Glutamatergic neuron (in vitro differentiated cells): Measurements from ENCODE around the gene PIGN. TPM values are rescaled to one million over a fixed set of nuclear protein-coding genes. Genes with fewer than 3 reads are reported as not detected.

Experiments used
- DNase-seq: peaks from one replicate; pipeline ENCODE4 v3.0.0; 2022
- H3K27ac Mint-ChIP-seq: one replicate; pipeline ENCODE4 v1.8.0; 2020; ENCODE audit warnings: mild to moderate bottlenecking, mixed read lengths, inconsistent platforms; ENCODE audit not compliant: unreplicated experiment
- H3K27me3 Mint-ChIP-seq: one replicate; pipeline ENCODE4 v1.8.0; 2020; ENCODE audit warnings: mild to moderate bottlenecking, moderate library complexity, mixed read lengths, inconsistent platforms; ENCODE audit not compliant: unreplicated experiment
- H3K36me3 Mint-ChIP-seq: one replicate; pipeline ENCODE4 v1.8.0; 2020; ENCODE audit warnings: mild to moderate bottlenecking, mixed read lengths, inconsistent platforms; ENCODE audit not compliant: unreplicated experiment
- H3K4me1 Mint-ChIP-seq: one replicate; pipeline ENCODE4 v1.8.0; 2020; ENCODE audit warnings: mild to moderate bottlenecking, low read depth, mixed read lengths, inconsistent platforms; ENCODE audit not compliant: unreplicated experiment
- H3K4me3 Mint-ChIP-seq: one replicate; pipeline ENCODE4 v1.8.0; 2020; ENCODE audit warnings: mild to moderate bottlenecking, mixed read lengths, inconsistent platforms; ENCODE audit not compliant: unreplicated experiment
- H3K9me3 Mint-ChIP-seq: one replicate; pipeline ENCODE4 v1.8.0; 2020; ENCODE audit warnings: mild to moderate bottlenecking, moderate library complexity, mixed read lengths, inconsistent platforms; ENCODE audit not compliant: unreplicated experiment
- CTCF ChIP-seq: fragments of 200-600 bp; sonication (generic); IDR thresholded peaks from one replicate; pipeline ENCODE4 v1.5.0; 2021; ENCODE audit not compliant: partially characterized antibody, unreplicated experiment
- total RNA-seq: library from RNA; stranded (reverse); fragmentation: NEBNext Ultra II Directional; extraction: Animal tissue kit (Norgen Biotek cat#: 25700); gene quantifications from one replicate; pipeline ENCODE4 v1.2.1, GENCODE V29; 2021; ENCODE audit not compliant: unreplicated experiment

PIGN gene
- total RNA-seq, 1 donor from 2014 or later: 10.2 TPM

GRCh38 chr18:62186499-62186773 lies 420 bp downstream of the PIGN start:
- TF ChIP-seq CTCF: no peak
- peak overlapping the region; percentile 95 for H3K4me3 Mint-ChIP-seq
- H3K27ac Mint-ChIP-seq: peak overlapping the region; percentile 98
- H3K27me3 Mint-ChIP-seq: peaks cover 11% of the 10 kb centered on the region
- peak; percentile 44 for DNase-seq
- no peaks in the 10 kb centered on the region for H3K36me3 Mint-ChIP-seq
- peaks cover 11% of the 10 kb centered on the region for H3K9me3 Mint-ChIP-seq
- H3K4me1 Mint-ChIP-seq: peaks cover 15% of the 10 kb centered on the region

GRCh38 chr18:62183578-62184195 lies 3.2 kb downstream of the PIGN start:
- H3K27ac Mint-ChIP-seq: no peak overlapping the region
- peaks cover 11% of the 10 kb centered on the region for H3K9me3 Mint-ChIP-seq
- H3K4me3 Mint-ChIP-seq: no peak overlapping the region
- no peaks in the 10 kb centered on the region for H3K36me3 Mint-ChIP-seq
- H3K27me3 Mint-ChIP-seq: peaks cover 11% of the 10 kb centered on the region
- peak; percentile 90 for TF ChIP-seq CTCF
- DNase-seq: no peak
- peaks cover 2% of the 10 kb centered on the region for H3K4me1 Mint-ChIP-seq

GRCh38 chr18:62182220-62182619 lies 4.6 kb downstream of the PIGN start:
- Mint-ChIP-seq H3K36me3 (no peaks in the 10 kb centered on the region), H3K4me1 (peaks cover 2% of the 10 kb centered on the region), H3K27ac (no peak overlapping the region), H3K27me3 (peaks cover 9% of the 10 kb centered on the region), H3K4me3 (no peak overlapping the region), H3K9me3 (peaks cover 8% of the 10 kb centered on the region)
- no peak for TF ChIP-seq CTCF
- DNase-seq: no peak

- no peaks in the 10 kb centered on the region for H3K9me3 Mint-ChIP-seq
- H3K4me1 Mint-ChIP-seq: no peaks in the 10 kb centered on the region
- no peaks in the 10 kb centered on the region for H3K36me3 Mint-ChIP-seq
- no peak overlapping the region for H3K27ac Mint-ChIP-seq
- no peak for DNase-seq
- no peak for TF ChIP-seq CTCF
- H3K4me3 Mint-ChIP-seq: no peak overlapping the region
- no peaks in the 10 kb centered on the region for H3K27me3 Mint-ChIP-seq
These were observed 7.6 kb downstream of the PIGN start for GRCh38 chr18:62179213-62179612.

DNA sequence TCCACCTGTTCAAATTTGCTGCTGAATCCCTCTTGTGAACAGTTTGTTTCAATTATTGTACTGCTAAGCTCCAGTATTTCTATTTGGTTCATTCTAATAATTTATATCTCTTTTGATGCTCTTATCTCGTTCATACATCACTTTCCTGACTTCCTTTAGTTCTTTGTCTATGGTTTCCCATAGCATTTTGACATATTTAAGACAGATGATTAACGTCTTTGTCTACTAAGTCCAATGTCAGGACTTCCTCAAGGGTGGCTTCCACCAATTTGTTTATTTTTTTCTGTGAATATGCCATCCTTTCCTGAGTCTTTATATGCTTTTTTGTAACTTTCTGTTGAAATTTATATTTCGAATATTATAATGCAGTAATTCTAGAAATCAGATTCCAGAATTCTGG lies 9.6 kb downstream of the PIGN start:
- no peak for TF ChIP-seq CTCF
- no peak overlapping the region for H3K4me3 Mint-ChIP-seq
- no peaks in the 10 kb centered on the region for H3K27me3 Mint-ChIP-seq
- no peak for DNase-seq
- H3K9me3 Mint-ChIP-seq: no peaks in the 10 kb centered on the region
- no peak overlapping the region for H3K27ac Mint-ChIP-seq
- H3K36me3 Mint-ChIP-seq: no peaks in the 10 kb centered on the region
- H3K4me1 Mint-ChIP-seq: no peaks in the 10 kb centered on the region
